Right lobe of liver (tissue), 4 donors: ENCODE measurements around the gene NATD1.

Source experiments
- CTCF ChIP-seq, 4 donors: fragments of 200-600 bp in 3 of 4; fragments of 450-650 bp in 1 of 4; IDR thresholded peaks; one replicate each; pipeline versions ENCODE4 v1.5.1 to v1.8.0; 2016 to 2022; ENCODE audit warnings: antibody characterized with exemption in 4 of 4, mild to moderate bottlenecking in 2 of 4
- POLR2A ChIP-seq: fragments of 450-650 bp; IDR thresholded peaks from one replicate; pipeline ENCODE4 v1.6.1; 2017; ENCODE audit warnings: antibody characterized with exemption, mild to moderate bottlenecking
- donor health status: DM: no; HTN: no; CAD: no.
- donor health status: DM: no; HTN: no; CAD: no.
- donor health status: DM: no; HTN: yes; CAD: no.

- TF ChIP-seq POLR2A = no peak
- no peak for TF ChIP-seq CTCF (IDR thresholded peaks at IDR 0.05)
Observed at GRCh38 chr17:21243516-21244303, 9.5 kb downstream of the NATD1 start.
